CD4-positive, alpha-beta T cell treated with Interleukin-21 for 1 hour (primary cell): ENCODE measurements around the gene SLC31A2.

Experiments
- DNase-seq: peaks from one replicate; pipeline ENCODE4 v3.0.0-alpha.2; 2020

The SLC31A2 gene

DNA sequence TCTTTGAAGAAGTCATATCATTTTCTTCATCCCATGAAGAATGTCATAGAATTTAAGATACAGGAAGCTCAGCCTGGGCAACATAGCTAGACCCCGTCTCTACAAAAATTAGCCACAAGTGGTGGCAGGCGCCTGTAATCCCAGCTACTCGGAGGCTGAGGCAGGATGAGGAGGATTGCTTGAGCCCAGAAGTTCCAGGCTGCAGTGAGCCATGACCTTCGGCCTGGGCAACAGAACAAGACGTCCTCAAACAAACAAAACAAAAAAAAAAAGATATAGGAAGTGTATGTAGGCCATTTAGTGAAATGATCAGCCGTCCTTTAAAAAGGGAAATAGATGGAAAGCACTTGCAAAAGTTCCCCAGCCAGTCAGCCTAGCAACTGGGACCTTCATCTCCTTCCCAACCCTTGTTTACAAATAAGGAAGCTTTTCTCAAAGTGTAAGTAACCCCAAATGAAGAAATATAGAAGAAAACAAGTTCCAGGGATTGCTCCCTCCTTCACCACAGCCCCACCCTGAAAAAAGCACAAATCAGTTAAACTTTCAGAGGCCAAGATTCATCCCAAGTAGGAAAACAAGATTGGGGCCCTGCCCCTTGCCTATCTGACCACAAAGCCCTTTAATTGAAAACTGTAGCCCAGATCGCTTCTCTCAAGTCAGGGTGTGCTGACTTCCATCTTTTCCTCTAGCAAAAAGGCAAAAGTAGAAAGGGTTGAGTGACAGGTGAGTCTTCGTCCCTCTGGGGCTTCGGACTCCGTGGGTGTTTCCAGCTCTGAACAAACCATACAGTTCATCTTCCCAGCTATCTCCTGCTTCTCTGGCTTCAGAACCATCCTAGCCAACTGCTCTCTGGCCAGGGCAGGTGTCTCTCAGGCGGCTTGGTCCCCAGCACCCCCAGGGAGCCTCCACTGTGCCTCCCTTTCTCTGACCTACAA, 1.2 kb downstream of the SLC31A2 start:
- peak; percentile 13 for DNase-seq

DNA sequence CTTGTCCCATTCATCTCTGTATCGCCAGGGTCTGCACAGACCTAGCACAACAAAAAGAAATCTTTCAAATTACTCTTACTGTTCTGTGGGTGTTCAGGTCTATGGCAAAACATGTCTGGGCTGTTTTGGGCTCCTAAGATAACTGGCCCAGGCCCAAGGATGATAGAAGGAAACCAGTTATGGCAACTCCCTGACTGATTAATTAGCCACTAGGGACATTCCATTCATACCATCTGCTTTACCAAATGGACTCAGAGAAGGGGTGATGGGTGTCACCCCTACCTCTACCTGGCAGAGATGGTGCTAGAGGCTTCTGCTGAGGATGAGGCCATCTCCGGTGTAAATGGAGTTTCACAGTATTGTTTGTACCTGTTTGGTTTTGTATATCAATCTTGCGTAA, 1.9 kb downstream of the SLC31A2 start:
- DNase-seq, result peak; percentile 12

DNA sequence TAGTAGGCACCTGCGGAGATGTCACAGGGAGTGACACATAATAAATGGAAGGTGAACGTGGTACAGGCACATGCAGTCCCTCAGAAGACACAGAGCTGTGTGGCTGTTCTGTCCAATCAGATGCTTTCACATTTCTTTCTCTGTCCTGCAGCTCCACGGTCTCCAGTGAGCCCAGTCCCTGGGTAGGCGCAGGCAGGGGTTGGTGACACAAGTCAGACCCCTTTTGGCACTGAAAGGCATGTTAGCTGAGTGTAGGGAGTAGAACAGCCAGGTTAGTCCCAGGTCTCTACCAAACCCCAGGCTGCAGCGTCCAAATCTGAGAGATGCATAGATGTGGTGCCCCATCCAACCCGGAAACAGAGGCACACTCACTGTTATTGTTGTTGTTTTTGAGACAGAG, 2.8 kb downstream of the SLC31A2 start:
- DNase-seq, result no peak

DNA sequence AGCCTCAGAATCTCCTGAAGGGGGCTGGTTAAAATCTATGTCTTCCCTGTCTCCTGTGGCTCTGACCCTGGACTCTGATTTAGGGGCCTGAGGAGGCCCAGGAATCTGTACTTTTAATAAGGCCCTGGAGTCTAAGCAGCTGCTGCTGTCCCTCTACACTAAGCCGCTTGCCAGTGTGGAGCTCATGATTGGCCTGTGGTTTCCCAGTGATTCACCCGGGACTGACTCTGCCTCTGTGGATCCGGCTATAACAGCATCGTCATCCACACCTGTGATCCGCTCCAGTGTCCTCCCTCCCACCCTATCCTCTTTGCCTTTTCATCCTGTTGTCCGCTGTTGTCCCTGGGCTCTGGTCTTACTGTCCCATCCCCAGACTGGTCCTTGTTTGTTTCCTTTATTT, 3.7 kb downstream of the SLC31A2 start:
- no peak for DNase-seq

DNA sequence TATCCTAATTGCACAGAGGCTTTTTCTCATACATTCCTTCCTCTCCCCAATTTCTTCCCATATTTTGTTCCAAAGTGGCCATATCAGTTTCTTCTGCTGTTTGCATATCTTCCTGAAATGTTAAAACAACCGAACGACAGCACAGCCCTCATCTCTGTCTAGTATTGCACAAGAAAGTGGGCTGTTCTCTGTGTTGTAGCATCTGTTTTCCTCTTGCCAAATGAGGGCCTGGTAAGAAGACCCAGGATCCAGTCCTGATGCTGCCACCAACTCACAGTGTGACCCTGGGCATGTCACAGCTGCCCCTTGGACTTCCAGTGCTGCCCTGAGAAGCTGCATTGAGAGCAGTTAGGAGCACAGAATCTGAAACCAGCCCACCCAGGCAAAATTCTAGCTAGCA, 4.1 kb downstream of the SLC31A2 start:
- DNase-seq, result no peak

DNA sequence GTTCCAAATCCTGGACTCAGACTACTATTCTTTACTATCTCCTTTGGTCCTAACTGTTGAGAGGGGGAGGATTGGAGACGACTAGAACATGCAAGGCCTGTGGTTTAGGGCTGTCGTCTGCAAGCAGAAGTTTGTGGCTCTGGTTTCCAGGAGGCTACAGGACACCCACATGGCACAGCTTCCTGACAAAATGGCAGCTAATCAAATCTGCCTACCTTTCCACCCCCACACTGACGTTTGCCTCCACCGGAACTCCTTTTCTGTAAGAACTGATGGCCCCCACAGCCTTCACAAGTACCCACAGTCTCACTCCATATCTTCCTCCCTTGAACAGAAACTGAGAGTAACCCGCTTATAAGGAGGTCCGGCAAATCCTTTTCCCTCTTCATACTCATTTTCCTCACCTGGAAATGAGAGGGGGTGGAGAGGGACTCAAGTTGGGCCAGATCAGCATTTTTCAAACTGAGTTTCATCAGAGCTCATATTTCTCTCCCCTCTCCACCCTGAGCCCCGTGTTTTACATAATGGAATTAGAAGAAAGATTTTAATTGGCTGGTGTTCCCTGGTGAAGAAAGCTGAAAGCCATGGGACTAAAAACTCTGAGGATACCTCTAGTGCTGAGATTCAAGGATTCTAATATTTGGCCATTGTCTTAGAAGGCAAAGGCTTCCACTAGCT, 5.2 kb downstream of the SLC31A2 start:
- DNase-seq, result peak; percentile 51

DNA sequence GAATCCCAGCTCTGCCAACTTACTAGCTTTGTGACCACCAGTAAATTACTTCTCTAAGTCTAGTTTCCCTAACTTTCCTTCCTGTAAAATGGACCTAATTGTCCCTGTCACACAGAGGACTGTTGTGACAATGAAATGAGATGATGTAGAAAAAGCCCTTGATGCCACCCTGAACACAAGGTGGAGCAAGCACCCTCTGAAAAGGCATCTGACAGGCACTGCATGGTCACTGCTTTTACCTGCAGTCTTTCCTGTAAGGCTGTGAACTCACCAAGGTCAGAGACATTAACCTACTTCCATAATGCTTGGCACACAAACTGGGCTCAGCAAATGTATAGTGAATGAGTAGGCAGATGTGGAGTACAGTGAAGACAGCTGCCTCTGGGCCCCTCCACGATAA, 6.1 kb downstream of the SLC31A2 start:
- DNase-seq, result no peak

DNA sequence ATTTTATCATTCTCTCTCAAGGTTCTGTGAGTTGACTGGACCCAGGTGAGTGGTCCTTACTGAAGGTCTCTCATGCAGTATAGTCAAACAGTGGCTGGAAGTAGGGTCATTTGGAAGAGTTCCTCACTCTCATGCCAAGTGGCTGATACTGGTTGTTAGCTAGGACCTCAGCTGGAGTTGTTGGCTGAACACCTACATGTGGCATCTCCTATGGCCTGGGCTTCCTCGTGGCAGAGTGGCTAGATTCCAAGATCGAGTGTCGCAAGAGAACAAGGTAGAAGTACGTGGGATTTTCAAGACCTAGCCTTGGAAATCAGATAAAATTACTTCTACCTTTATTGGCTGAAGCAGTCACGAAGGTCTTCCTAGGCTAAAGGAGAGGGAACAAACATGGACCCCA, 7.6 kb downstream of the SLC31A2 start:
- DNase-seq, result no peak

DNA sequence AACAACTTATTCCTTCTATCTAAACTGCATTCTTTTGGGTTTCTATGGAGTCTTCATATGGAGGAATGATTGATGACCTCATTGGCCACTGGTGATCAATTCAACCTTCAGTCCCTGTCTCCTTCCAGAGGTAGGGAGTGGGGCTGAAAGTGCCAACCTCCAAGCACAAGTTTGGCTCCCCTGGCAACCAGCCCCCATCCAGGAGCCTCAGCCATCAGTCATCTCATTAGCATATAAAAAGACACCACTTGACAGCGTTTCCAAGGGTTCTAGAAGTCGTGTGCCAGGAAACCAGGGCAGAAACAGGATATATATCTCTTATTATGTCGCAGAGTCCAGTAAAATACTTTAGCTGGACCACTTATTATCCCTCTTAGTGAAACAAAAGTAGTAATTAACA, 9.8 kb downstream of the SLC31A2 start:
- no peak for DNase-seq

DNA sequence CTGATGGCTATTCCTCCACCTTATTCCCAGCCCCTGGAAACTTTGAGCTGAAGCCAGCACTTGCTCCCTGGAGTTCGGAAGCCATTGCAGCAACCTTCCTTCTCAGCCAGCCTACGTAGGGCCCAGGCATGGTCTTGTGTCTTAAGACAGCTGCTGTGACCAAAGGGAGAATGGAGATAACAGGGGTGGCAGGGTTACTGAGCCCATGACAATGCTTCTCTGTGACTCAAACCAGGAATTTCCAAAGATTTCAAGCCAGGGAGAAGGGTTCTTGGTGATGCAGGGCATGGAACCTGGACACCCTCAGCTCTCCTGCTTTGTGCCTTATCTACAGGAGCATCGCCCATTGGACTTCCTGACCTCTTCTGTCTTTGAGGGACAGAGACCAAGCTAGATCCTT, 12.2 kb downstream of the SLC31A2 start:
- DNase-seq, result no peak

DNA sequence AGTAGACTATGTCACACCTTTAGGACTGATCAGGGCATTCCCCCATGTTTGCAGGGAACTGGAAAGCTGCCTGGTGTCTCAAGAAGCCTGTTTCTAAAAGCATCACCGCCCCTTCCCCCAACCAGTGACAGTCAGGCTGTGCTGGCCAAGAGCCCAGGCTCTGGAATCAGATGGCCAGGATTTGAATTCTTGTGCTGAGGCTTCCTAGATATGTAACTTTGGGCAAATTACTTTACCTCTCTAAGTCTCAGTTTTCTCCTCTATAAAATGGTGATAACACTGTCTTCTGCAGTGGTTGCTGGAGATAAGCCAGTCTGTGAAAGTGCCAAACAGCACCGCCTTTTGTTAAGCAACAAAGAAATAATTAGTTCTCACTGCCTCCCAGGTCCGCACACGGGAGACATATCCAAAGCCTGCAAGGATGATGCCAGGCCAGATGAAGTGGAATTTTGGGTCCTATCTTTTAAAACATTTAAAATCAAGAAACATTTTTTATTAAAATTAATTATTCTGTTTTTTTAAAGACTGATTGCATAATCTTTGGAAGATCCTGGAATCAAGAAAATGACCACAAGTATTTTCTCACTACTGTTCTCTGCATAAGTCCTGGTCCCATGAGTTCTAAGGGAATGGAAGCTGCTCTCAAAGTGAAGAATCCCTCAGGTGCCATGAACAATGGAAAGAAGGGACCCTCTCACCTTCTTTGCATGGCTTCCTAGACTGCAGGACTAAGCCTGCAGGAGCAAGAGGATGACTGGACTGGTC, 13.9 kb downstream of the SLC31A2 start:
- no peak for DNase-seq

DNA sequence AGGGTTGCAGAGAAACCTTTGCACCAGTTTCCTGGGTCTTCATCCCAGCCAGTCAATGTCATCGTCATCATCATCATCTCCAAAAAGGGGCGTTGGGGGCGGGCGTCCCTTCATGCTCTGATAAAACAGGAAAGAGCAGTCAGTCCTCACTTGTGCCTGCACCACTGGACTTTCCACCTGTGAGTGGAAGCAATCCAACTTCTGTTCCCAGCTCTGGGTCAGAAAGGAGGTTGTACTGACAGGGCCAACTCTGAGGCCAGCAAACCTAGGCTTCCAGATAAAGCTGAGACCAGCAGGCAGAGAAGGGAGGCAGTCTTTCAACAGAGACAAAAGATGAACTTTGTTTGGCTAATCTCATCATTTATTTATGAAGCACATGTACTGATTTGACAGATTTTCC, 15.2 kb downstream of the SLC31A2 start:
- no peak for DNase-seq

DNA sequence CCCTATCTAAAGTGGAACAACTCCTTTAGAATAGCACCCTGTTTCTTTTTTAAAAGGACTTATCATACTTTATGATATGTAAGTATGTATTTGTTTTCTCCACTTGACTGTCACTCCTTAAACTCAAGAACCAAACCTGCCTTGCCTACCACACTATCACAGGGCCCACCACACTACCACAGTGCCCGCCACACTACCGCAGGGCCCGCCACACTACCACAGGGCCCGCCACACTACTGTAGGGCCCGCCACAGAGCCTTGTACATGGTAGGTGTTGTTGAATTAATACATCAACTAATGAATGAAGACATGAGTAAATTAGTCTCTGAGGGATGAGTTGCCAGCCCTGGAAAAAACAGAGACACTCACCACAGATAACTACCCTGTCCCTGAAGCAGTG, 18.0 kb downstream of the SLC31A2 start:
- DNase-seq, result no peak

DNA sequence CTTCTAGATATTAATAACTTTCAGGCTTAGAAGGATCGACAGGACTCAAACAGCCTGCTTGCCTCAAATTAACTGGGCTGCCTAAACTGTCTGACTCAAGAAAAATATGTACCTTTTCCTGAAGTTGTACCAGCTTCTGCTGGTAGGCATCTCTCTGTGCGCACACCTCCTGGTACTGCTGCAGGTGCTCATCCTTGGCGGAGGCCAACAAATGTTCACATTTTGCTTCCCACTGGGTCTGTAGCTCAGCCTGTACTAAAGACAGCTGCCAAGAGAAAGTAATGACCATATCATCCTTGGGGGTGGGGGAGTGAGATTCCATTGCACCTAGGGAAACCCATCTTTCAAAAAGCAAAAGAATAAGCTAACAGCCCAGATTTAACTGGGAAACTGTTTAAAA, 22.5 kb downstream of the SLC31A2 start:
- no peak for DNase-seq

DNA sequence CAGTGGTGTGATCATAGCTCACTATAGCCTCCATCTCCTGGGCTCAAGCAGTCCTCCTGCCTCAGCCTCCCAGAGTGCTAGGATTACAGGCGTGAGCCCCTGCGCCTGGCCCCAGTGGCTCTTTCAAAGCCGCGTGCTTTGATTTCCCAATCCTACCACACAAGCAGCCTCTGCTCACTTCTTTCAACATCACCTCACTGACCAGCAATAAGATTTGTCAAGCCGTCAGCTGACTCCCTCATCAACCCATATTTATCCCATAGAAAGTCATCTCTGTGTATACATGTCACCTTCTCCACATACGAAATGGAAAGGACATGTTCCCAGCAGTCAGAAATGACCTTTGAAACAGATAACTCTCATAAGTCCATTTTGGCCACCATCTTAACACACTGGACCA, 26.0 kb downstream of the SLC31A2 start:
- no peak for DNase-seq

DNA sequence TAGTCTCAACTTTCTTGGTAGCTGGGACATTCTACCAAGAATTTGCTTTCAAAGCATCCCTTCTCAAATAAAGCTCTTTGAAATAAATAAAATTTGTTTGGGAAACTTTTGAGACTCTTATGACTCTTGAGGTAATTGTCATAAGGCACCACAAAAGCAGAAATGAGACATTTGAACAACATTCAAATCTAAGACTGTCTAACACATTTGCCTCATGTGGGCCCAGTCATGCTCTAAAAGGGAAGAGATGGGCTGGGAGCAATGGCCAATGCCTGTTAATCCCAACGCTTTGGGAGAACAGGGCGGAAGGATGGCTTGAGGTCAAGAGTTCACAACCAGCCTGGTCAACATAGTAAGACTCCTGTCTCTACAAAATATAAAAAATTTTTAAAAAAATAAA, 26.4 kb downstream of the SLC31A2 start:
- DNase-seq, result no peak

DNA sequence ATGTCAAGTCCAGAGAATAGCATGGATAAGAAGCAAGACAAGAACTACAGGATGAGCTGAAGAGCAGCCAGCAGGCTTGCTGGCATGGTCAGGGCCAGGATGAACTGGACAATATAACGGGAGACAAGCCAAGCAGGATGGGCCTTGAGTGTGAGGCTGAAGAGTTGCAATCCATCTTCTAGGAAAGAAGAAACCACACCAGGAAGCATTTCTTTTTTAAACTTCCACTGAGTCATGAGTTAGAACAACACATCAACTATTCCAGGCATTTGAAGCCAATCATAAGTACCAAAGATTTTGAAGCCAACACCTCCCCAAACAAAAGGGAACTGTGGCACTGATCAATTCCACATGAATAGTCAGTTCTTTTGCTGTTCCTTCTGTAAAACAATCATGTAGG, 27.3 kb downstream of the SLC31A2 start:
- DNase-seq, result no peak

DNA sequence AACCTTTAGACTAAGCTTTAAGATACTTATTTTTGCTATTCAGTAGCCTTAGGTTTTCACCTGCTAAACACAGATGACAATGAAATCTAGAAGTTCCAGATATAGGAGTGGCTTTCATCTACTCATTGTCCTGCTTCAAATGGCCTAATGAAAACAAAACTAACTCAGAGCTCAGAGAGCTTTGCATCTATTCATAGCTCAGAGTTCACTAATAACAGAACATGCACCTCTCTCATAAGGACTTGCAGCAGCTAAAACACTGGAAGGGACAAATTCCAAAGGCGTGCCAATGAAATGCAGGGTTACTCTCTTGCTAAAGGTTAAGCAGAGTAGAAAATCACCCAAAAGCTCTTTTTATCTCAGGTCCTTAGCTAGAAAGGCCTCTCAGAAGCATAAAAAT, 29.0 kb downstream of the SLC31A2 start:
- DNase-seq, result no peak

DNA sequence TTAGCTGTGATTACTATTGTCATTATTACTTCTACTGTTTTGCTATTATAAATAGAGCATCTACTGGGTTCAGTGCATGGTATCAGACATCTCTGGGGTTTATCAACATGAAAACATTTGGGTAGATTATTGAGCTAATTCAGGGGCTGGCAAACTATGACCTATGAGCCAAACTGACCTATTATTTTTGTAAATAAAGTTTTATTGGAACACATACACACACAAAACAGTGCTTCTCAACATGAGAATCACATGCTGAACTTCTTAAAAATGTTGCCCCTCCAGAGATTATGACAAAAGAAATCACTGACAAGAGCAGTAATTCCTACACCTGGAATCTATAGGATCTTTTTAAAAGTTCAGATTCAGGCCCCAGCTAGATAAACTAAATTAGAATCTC, 30.4 kb downstream of the SLC31A2 start:
- DNase-seq, result no peak

DNA sequence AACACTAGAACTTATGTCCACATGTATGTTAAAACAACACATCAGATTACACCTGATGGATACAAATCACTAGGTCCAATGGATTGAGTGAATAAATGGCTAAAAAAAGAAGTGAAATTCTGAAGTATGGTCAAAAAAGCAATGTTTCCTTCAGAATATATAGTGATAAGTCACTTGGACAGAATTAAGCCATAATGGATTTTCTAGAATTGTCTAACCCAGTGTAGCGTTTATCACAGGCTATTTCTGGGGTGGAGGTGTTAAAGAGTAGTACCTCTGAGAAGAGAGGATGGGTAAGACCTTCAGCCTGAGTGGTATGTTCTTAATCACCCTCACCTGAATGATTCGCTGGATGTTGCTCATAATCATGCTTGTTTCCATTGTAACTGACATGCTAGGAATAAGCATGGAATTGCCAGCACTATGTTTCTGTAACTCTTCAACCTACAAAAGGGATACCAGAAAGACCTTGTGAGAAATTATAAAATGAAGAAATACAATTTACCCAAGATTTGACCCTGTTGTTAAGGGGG, 33.2 kb downstream of the SLC31A2 start:
- no peak for DNase-seq

DNA sequence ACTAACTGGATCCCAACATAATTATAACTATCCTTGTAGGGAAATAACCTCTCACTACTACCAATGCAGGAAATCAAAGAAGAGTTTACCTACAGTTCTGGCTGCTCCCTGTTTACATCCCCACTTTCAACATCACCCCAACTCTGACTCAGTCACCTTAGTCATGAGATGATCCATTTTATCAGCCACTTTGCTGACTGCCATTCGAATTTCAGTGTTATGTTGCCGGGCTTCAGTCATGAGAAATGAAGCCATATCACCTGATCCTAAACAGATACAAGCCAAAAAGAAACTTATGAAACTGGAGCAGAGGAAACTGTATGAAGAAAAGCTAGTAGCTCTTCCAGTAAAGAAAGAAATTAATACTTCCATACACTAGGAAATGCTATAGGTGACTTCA, 33.7 kb downstream of the SLC31A2 start:
- no peak for DNase-seq

DNA sequence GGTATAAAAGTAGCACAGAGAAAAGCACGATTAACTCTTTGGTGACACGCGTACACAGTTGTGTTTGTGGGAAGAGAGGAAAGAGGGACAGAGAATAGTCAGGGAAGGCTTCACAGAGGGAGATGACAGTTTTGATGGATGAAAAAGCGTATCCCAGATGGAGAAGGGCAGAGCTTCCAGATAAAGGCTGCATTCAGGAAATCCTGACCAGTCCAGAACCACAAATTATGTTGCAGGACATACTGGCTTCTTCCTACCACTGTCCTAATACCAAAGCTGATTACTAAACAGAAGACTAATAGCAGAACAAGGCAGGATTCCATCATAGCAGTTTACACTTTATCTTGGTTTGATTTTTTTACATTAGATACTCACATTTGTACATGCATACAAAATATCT, 34.5 kb downstream of the SLC31A2 start:
- DNase-seq, result no peak

DNA sequence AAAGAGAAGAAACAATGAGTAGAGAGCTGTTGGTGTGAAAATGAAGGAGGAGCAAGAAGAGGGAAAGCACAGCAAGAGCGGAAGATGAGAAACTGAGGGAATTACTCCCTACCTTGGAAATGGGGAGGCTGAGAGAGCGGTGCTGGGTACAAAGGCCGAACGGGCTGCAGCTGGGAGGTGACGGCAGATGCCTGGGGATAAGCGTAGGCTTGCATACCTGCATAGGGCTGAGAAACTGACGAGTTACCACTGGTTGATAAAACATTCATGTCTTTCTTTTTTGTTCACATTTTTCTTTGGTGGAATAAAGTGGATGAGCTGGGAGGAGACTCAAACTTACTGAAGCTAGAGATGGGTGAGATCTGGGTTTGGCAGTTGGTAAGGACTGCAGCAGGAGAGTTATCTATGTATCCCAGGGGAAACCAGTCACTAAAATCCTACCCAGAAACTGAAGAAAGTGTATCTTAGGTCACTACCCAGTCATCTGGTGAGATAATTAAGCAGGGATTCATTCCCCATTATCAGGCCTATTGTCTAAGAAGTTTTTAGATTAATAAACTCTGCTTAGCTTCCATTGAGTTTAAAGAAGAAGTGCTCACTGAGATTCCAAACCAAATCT, 35.4 kb downstream of the SLC31A2 start:
- no peak for DNase-seq
